HFFc6 (cell line): ENCODE measurements around the gene DNAJB6. TPM values are rescaled to one million over a fixed set of nuclear protein-coding genes. Genes with fewer than 3 reads are reported as not detected.
A peak's percentile ranks its signal among the peaks of the same experiment; 100 is the strongest.

Experiments used
- DNase-seq: peaks from one replicate; pipeline ENCODE4 v3.0.0-alpha.2; 2018
- H3K27ac Mint-ChIP-seq: 2 replicates; pipeline ENCODE4 v1.8.0; 2020; ENCODE audit warnings: mild to moderate bottlenecking, mixed read lengths
- H3K27me3 Mint-ChIP-seq: 2 replicates; pipeline ENCODE4 v1.8.0; 2021; ENCODE audit warnings: mild to moderate bottlenecking, moderate library complexity, mixed read lengths; ENCODE audit not compliant: insufficient read depth
- H3K36me3 Mint-ChIP-seq: 2 replicates; pipeline ENCODE4 v1.8.0; 2021; ENCODE audit warnings: low read depth, mixed read lengths
- H3K4me1 Mint-ChIP-seq: 2 replicates; pipeline ENCODE4 v1.8.0; 2020; ENCODE audit warnings: low read depth, mixed read lengths
- H3K4me3 Mint-ChIP-seq: 2 replicates; pipeline ENCODE4 v1.8.0; 2020; ENCODE audit warnings: mild to moderate bottlenecking, moderate library complexity, mixed read lengths
- H3K9me3 Mint-ChIP-seq: 2 replicates; pipeline ENCODE4 v1.8.0; 2020; ENCODE audit warnings: mild to moderate bottlenecking, mixed read lengths
- CTCF ChIP-seq: fragments of 200-600 bp; sonication (generic); IDR thresholded peaks from 2 replicates; pipeline ENCODE4 v1.5.0; 2021; ENCODE audit warnings: antibody characterized with exemption, mild to moderate bottlenecking
- total RNA-seq, 6 experiments: library from RNA; stranded (reverse); fragmentation: NEBNext Ultra II Directional; extraction: Animal tissue kit (Norgen Biotek cat#: 25700); gene quantifications; 2 replicates in 1 of 6; 3 replicates in 5 of 6; pipeline ENCODE4 v1.2.3, GENCODE V29; 2021

DNAJB6 gene
- total RNA-seq, 6 experiments from 2014 or later: 135 to 204 (median 163) TPM

- peaks cover 36% of the 10 kb centered on the region for H3K4me1 Mint-ChIP-seq
- DNase-seq: no peak
- H3K9me3 Mint-ChIP-seq: no peaks in the 10 kb centered on the region
- H3K4me3 Mint-ChIP-seq: no peak overlapping the region; the same call in 1 of the 2 replicates
- peak overlapping the region; percentile 96 for H3K27ac Mint-ChIP-seq
- peak; percentile 69 for TF ChIP-seq CTCF
- peaks cover 25% of the 10 kb centered on the region for H3K36me3 Mint-ChIP-seq
- peaks cover 7% of the 10 kb centered on the region; the same call in 1 of the 2 replicates for H3K27me3 Mint-ChIP-seq
Observed at GRCh38 chr7:157405914-157406810, 69.4 kb downstream of the DNAJB6 start.

DNA sequence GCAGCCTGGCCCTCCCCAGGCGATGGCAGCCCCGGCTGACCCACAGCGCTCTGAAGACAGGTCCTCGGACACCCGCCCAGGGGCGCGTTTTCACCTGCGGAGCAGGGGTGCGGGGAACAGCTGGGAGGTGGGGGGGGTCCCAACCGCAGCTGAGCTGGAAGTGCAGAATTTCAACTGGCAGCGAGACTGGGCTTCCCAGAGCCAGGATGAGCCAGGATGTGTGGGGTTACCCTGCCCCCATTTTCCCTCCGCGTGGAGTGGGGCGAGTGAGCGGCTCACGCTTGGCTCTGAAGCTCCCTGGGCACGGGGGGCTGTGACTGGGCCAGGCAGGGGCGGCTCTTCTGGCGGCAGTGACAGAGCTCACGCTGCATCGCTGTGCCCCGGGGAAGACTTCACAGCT is 70.2 kb downstream of the DNAJB6 start:
- Mint-ChIP-seq H3K9me3 (no peaks in the 10 kb centered on the region), H3K27me3 (peaks cover 7% of the 10 kb centered on the region), H3K4me3 (no peak overlapping the region), H3K4me1 (peaks cover 38% of the 10 kb centered on the region), H3K36me3 (peaks cover 21% of the 10 kb centered on the region), H3K27ac (no peak overlapping the region; the same call in 1 of the 2 replicates)
- TF ChIP-seq CTCF: no peak
- DNase-seq: no peak

DNA sequence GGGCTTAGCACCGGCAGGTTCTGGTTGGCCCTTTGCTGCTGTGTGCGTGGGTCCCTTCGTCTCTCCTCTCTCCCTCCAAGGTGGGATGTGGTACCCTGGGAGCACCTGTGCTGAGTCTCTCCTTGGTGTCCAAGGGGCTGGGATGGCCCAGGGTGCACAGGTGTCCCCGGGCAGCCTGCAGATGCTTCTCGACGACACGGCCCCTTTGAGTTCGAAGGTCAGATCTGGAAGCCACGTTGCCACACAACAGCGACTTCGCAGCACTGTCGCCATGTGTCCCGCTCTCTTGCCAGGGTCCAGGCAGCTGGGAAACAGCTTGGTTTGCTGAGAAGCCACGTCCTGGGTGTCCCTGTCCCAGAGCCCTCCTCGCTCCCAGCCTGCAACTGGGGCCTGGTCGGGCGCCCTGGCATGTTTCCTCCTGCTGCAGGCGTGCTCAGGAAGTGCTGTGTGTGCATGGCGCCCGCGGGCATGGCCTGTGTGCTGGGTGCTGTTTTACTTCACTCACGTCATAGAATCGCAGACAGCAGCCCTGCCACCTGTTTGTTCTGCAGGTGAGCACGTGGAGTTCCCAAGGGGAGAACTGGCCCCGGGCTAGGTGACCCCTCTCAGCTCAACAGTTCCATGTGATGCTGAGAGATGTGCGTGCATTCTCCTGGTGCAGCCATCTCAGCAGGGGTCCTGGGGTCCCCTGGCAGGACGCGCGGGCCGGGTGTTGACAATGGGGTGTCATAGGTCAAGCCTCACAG is 70.9 kb downstream of the DNAJB6 start:
- no peak for DNase-seq
- Mint-ChIP-seq H3K27ac (no peak overlapping the region; the same call in 1 of the 2 replicates), H3K36me3 (peaks cover 22% of the 10 kb centered on the region), H3K4me1 (peaks cover 43% of the 10 kb centered on the region), H3K4me3 (no peak overlapping the region), H3K9me3 (no peaks in the 10 kb centered on the region), H3K27me3 (peaks cover 7% of the 10 kb centered on the region)
- no peak for TF ChIP-seq CTCF

DNA sequence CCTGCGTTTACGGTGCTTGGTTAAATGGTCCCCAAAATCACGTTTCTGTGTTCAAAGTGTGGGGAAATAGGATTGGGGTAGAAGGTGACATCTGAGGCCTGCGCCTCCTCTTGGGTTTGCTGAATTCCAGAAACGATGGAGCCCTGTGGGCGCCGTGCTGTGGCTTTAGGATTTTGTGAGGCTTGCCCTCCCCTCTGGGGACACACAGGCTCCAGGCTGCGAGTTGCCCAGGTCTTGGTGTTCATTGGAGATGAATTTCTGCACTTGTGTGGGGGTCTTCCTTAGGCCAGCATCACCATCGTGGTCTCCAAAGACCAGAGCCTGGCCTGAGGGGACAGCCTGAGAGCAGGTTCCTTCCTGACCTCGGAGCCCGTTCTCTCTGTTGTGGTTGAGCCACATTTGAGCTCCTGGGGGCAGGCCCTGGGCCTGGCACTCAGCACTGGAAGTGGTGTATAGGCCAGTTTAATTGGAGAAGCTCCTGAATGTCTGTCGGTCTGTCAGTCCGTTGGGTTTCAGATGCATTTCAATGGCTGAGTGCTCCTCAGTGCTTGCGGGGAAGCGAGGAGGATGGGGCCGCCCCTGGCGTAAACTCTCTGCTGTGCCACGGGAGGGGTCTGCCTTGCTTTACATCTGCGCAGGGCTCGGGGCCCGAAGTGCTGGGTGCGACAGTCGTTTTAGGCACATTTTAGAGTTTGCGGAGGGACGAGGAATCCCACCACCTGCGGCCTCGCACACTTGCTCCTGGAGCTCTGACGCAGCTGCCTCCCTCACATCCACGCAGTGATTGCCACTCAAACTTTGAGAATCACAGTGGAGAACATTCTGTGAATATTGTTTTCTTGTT is 71.7 kb downstream of the DNAJB6 start:
- DNase-seq: no peak
- TF ChIP-seq CTCF: no peak
- Mint-ChIP-seq H3K27me3 (peaks cover 7% of the 10 kb centered on the region), H3K4me3 (no peak overlapping the region), H3K36me3 (peaks cover 17% of the 10 kb centered on the region), H3K9me3 (no peaks in the 10 kb centered on the region), H3K27ac (no peak overlapping the region), H3K4me1 (peaks cover 39% of the 10 kb centered on the region)

DNA sequence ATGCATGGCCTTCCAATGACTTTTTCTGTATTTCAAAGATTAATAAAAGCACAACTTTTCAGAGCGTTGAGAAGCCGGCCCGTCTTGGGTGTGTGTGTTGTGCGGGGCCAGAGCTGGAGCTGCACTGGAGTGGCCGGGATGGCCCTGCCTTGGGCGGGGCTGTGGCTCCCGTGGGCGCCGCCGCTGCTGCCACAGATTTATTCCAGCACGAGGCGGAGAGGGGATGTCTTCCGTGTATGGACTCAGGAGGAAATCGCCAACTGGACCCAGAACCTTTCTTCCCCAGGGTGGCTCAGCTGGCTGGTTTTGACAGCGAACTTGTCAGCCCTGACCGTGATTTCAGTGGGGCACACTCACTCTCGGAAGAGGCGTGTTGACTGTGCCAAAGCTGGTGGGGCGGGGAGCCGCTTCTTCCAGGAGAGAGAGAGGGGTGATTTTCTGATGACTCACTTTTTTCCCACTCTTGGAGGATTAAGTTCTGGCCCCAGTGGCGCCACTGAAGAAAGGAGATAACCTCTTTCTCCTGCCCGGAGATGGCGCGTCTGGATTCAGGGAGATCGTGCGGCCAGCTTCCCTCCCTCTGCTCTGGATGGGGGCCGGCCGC is 72.4 kb downstream of the DNAJB6 start:
- H3K4me3 Mint-ChIP-seq: no peak overlapping the region
- H3K27ac Mint-ChIP-seq: no peak overlapping the region
- H3K9me3 Mint-ChIP-seq: no peaks in the 10 kb centered on the region
- peaks cover 17% of the 10 kb centered on the region for H3K36me3 Mint-ChIP-seq
- no peak for DNase-seq
- no peak for TF ChIP-seq CTCF
- peaks cover 7% of the 10 kb centered on the region for H3K27me3 Mint-ChIP-seq
- H3K4me1 Mint-ChIP-seq: peaks cover 37% of the 10 kb centered on the region
